GM21825 (cell line): ENCODE measurements around the gene SLC22A13.

Experiments
- ATAC-seq: cut with Tn5 transposase; IDR thresholded peaks from one replicate; pipeline ENCODE4 v1.9.1; 2021; ENCODE audit warnings: mild to moderate bottlenecking, moderate library complexity; ENCODE audit not compliant: unreplicated experiment

The SLC22A13 gene

DNA sequence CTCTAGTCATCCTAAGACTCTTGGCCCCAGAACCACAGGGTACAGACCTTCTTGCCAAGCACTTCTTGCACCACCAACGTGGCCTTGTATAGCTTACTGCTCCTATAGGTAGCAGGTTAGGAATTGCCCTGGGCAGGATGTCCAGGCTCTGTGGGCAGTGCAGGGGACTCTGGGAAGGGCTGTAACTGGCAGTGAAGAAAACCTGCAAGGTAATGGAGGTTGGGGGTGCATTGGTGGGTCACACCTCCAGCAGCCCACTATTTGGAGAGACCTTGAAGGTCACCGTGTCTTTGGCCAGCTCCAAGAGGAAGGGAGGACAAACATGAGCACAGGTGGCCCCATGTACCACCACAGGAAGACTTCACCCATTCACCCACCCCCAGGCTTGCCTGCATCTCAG, 59.6 kb downstream of the SLC22A13 start:
- no peak for ATAC-seq

DNA sequence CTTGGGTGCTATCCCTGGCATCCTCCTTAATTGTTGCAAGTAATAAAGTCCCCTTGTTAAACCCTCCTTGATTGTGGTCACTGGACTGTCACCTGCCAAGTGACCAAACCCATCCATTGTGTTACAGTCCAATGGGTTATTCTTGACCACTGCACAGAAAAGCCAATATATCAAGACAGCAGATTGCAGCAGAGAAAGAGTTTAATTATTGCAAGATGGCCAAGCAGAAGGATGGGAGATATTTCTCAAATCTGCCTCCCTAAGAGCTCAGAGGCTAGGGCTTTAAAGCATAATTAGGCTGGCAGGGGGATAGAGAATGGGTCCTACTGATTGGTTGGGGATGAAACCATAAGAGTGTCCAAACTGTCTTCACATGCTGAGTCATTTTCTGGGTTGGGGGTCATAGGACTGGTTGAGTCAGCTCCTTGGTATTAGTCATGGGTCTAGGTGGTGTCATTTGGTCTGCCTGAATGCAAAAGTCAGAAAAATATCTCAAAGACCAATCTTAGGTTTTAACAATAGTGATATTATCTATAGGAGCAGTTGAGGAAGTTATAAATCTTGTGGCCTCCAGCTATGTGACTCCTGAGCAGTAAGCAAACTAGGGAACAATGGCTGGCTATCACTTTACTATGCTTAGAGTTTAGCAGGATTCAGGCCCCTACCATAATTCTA, 61.9 kb downstream of the SLC22A13 start:
- ATAC-seq: no peak
